ENCODE results near the gene KRTAP17-1. TPM values are rescaled to one million over a fixed set of nuclear protein-coding genes. Genes with fewer than 3 reads are reported as not detected.
"Not testable (repeated sequence)": the region's sequence is repeated elsewhere in the genome, so short reads cannot be mapped to it uniquely, and the experiment has no call there.

KRTAP17-1 gene
- total and polyA plus RNA-seq, 4 donors, result not detected

- H3K36me3 ChIP-seq (ENCODE audit: control insufficient read depth in 1 of 2, insufficient read depth in 2 of 2, low read length in 1 of 2); H3K4me1 ChIP-seq (ENCODE audit: control insufficient read depth in 1 of 2, insufficient read depth in 2 of 2, low read length in 2 of 2); ATAC-seq (ENCODE audit: low FRiP score); intact Hi-C loops (cut with DNase I); H3K27ac ChIP-seq (ENCODE audit: low read depth in 1 of 2, low read length in 2 of 2); H3K27me3 ChIP-seq (ENCODE audit: control insufficient read depth in 1 of 2, insufficient read depth in 2 of 2, low read length in 1 of 2); DNase-seq; H3K9me3 ChIP-seq (ENCODE audit: control insufficient read depth, low read length); H3K4me3 ChIP-seq (ENCODE audit: low read length in 2 of 2): not testable (repeated sequence)
- 71 to 76% methylated on average over 3 of the region's 3 CpGs for WGBS, 2 donors
These were observed 39.8 kb downstream of the KRTAP17-1 start, which contains the start of gene KRTAP9-7 for GRCh38 chr17:41275648-41276190. Gene KRTAP9-7, plus strand, starts transcription at chr17:41275698. Its CDS starts 0 bp downstream, at chr17:41275698.

- no peak for ATAC-seq (ENCODE audit: low FRiP score)
- Histone ChIP-seq H3K9me3 (ENCODE audit: control insufficient read depth, low read length) (no peaks in the 10 kb centered on the region), H3K27me3 (ENCODE audit: control insufficient read depth in 1 of 2, insufficient read depth in 2 of 2, low read length in 1 of 2) (no peaks in the 10 kb centered on the region), H3K27ac (ENCODE audit: low read depth in 1 of 2, low read length in 2 of 2) (no peak overlapping the region), H3K4me1 (ENCODE audit: control insufficient read depth in 1 of 2, insufficient read depth in 2 of 2, low read length in 2 of 2) (no peaks in the 10 kb centered on the region), H3K4me3 (ENCODE audit: low read length in 2 of 2) (no peak overlapping the region), H3K36me3 (ENCODE audit: control insufficient read depth in 1 of 2, insufficient read depth in 2 of 2, low read length in 1 of 2) (no peaks in the 10 kb centered on the region)
- no peak for DNase-seq
- WGBS, 2 donors, result 52% methylated on average over 1 of the region's 1 CpG; no CpG with 5 or more reads in 1 of the 2 donors
- intact Hi-C loops (cut with DNase I), result no loop called here
These were observed 43.7 kb downstream of the KRTAP17-1 start for GRCh38 chr17:41271858-41272257.

- DNase-seq; H3K36me3 ChIP-seq (ENCODE audit: control insufficient read depth in 1 of 2, insufficient read depth in 2 of 2, low read length in 1 of 2); H3K4me3 ChIP-seq (ENCODE audit: low read length in 2 of 2); H3K4me1 ChIP-seq (ENCODE audit: control insufficient read depth in 1 of 2, insufficient read depth in 2 of 2, low read length in 2 of 2); ATAC-seq (ENCODE audit: low FRiP score); H3K9me3 ChIP-seq (ENCODE audit: control insufficient read depth, low read length); H3K27me3 ChIP-seq (ENCODE audit: control insufficient read depth in 1 of 2, insufficient read depth in 2 of 2, low read length in 1 of 2); intact Hi-C loops (cut with DNase I); H3K27ac ChIP-seq (ENCODE audit: low read depth in 1 of 2, low read length in 2 of 2): not testable (repeated sequence)
- 60% methylated on average over 1 of the region's 1 CpG; no CpG with 5 or more reads in 1 of the 2 donors for WGBS, 2 donors
These were observed 44.2 kb downstream of the KRTAP17-1 start for GRCh38 chr17:41271323-41271722.

- no peaks in the 10 kb centered on the region for H3K4me1 ChIP-seq (ENCODE audit: control insufficient read depth in 1 of 2, insufficient read depth in 2 of 2, low read length in 2 of 2)
- H3K27me3 ChIP-seq (ENCODE audit: control insufficient read depth in 1 of 2, insufficient read depth in 2 of 2, low read length in 1 of 2), result no peaks in the 10 kb centered on the region
- ATAC-seq (ENCODE audit: low FRiP score) (no peak), DNase-seq (no peak)
- no peak overlapping the region for H3K4me3 ChIP-seq (ENCODE audit: low read length in 2 of 2)
- H3K27ac ChIP-seq (ENCODE audit: low read depth in 1 of 2, low read length in 2 of 2), result no peak overlapping the region
- no peaks in the 10 kb centered on the region for H3K36me3 ChIP-seq (ENCODE audit: control insufficient read depth in 1 of 2, insufficient read depth in 2 of 2, low read length in 1 of 2)
- 81% methylated on average over 3 of the region's 3 CpGs; no CpG with 5 or more reads in 1 of the 2 donors for WGBS, 2 donors
- H3K9me3 ChIP-seq (ENCODE audit: control insufficient read depth, low read length), result no peaks in the 10 kb centered on the region
- intact Hi-C loops (cut with DNase I), result no loop called here
These were observed 47.8 kb downstream of the KRTAP17-1 start for GRCh38 chr17:41267711-41268110.

DNA sequence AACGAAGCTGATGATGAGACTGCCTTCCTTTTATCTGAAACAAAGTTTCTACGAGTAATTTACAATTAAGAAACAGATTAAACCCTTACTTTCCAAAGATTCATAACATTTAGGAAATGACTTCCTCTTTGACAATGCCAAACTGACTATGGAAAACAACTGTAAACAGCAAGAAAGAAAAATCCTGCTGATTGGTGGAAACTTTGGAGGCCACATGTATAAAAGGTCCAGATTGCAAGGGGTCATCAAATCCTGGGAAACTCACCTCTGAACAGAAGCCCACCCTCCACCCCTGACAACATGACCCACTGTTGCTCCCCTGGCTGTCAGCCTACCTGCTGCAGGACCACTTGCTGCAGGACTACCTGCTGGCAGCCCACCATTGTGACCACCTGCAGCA is 50.4 kb downstream of the KRTAP17-1 start, which contains the start of gene KRTAP9-6:
KRTAP9-6 (plus strand) TSS at position 301 of the 400 bp plus-strand sequence; CDS start at position 301, 0 bp downstream.
- H3K4me3 ChIP-seq (ENCODE audit: low read length in 2 of 2), result no peak within 1 kb of the TSS
- intact Hi-C loops (cut with DNase I), result no loop called here
- DNase-seq (no peak), ATAC-seq (ENCODE audit: low FRiP score) (no peak)
- 57% methylated on average over 2 of the region's 2 CpGs for WGBS, 2 donors
- no peaks in the 10 kb centered on the region for H3K4me1 ChIP-seq (ENCODE audit: control insufficient read depth in 1 of 2, insufficient read depth in 2 of 2, low read length in 2 of 2)
- no peaks in the 10 kb centered on the region for H3K27me3 ChIP-seq (ENCODE audit: control insufficient read depth in 1 of 2, insufficient read depth in 2 of 2, low read length in 1 of 2)
- no peaks in the 10 kb centered on the region for H3K36me3 ChIP-seq (ENCODE audit: control insufficient read depth in 1 of 2, insufficient read depth in 2 of 2, low read length in 1 of 2)
- no peaks in the 10 kb centered on the region for H3K9me3 ChIP-seq (ENCODE audit: control insufficient read depth, low read length)
- H3K27ac ChIP-seq (ENCODE audit: low read depth in 1 of 2, low read length in 2 of 2), result no peak within 1 kb of the TSS

Other genes starting within 250 kb of the KRTAP17-1 start
Only the 30 nearest of the 35 such genes appear.
- not detected for gene KRTAP4-9, start 210.3 kb downstream of the KRTAP17-1 start, total RNA-seq
- under 1 TPM in 1 of 2 donors, not detected in 1; 0.13 TPM for gene KRTAP4-9, start 210.3 kb downstream of the KRTAP17-1 start, polyA plus RNA-seq
- gene KRTAP4-11, start 197.3 kb downstream of the KRTAP17-1 start, total RNA-seq, result not detected
- gene KRTAP4-11, start 197.3 kb downstream of the KRTAP17-1 start, polyA plus RNA-seq, result not detected
- not detected for gene KRTAP4-12, start 191.5 kb downstream of the KRTAP17-1 start, total RNA-seq
- not detected for gene KRTAP4-12, start 191.5 kb downstream of the KRTAP17-1 start, polyA plus RNA-seq
- not detected for gene KRTAP4-6, start 175.2 kb downstream of the KRTAP17-1 start, total RNA-seq
- not detected for gene KRTAP4-6, start 175.2 kb downstream of the KRTAP17-1 start, polyA plus RNA-seq
- not detected for gene KRTAP4-5, start 165.9 kb downstream of the KRTAP17-1 start, total RNA-seq
- gene KRTAP4-5, start 165.9 kb downstream of the KRTAP17-1 start, polyA plus RNA-seq, result not detected
- not detected for gene KRTAP4-4, start 155.0 kb downstream of the KRTAP17-1 start, total RNA-seq
- gene KRTAP4-4, start 155.0 kb downstream of the KRTAP17-1 start, polyA plus RNA-seq, result not detected
- not detected for gene KRTAP4-3, start 147.5 kb downstream of the KRTAP17-1 start, total RNA-seq
- gene KRTAP4-3, start 147.5 kb downstream of the KRTAP17-1 start, polyA plus RNA-seq, result not detected
- gene KRTAP4-2, start 137.5 kb downstream of the KRTAP17-1 start, total RNA-seq, result not detected
- gene KRTAP4-2, start 137.5 kb downstream of the KRTAP17-1 start, polyA plus RNA-seq, result not detected
- not detected for gene KRTAP4-1, start 130.8 kb downstream of the KRTAP17-1 start, total RNA-seq
- not detected for gene KRTAP4-1, start 130.8 kb downstream of the KRTAP17-1 start, polyA plus RNA-seq
- not detected for gene KRTAP9-1, start 125.8 kb downstream of the KRTAP17-1 start, total RNA-seq
- gene KRTAP9-1, start 125.8 kb downstream of the KRTAP17-1 start, polyA plus RNA-seq, result not detected
- gene KRTAP9-2, start 89.1 kb downstream of the KRTAP17-1 start, total RNA-seq, result not detected
- not detected for gene KRTAP9-2, start 89.1 kb downstream of the KRTAP17-1 start, polyA plus RNA-seq
- gene KRTAP9-3, start 83.3 kb downstream of the KRTAP17-1 start, total RNA-seq, result not detected
- not detected for gene KRTAP9-3, start 83.3 kb downstream of the KRTAP17-1 start, polyA plus RNA-seq
- gene KRTAP9-8, start 77.7 kb downstream of the KRTAP17-1 start, total RNA-seq, result not detected
- not detected for gene KRTAP9-8, start 77.7 kb downstream of the KRTAP17-1 start, polyA plus RNA-seq
- gene KRTAP9-4, start 66.0 kb downstream of the KRTAP17-1 start, total RNA-seq, result not detected
- under 1 TPM in 1 of 2 donors, not detected in 1; 0.75 TPM for gene KRTAP9-4, start 66.0 kb downstream of the KRTAP17-1 start, polyA plus RNA-seq
- not detected for gene KRTAP9-9, start 60.3 kb downstream of the KRTAP17-1 start, total RNA-seq
- gene KRTAP9-9, start 60.3 kb downstream of the KRTAP17-1 start, polyA plus RNA-seq, result not detected
- gene KRTAP9-6, start 50.3 kb downstream of the KRTAP17-1 start, total RNA-seq, result not detected
- not detected for gene KRTAP9-6, start 50.3 kb downstream of the KRTAP17-1 start, polyA plus RNA-seq
- gene KRTAP9-7, start 40.0 kb downstream of the KRTAP17-1 start, total RNA-seq, result not detected
- gene KRTAP9-7, start 40.0 kb downstream of the KRTAP17-1 start, polyA plus RNA-seq, result not detected
- not detected for gene KRTAP29-1, start 12.9 kb downstream of the KRTAP17-1 start, total RNA-seq
- not detected for gene KRTAP29-1, start 12.9 kb downstream of the KRTAP17-1 start, polyA plus RNA-seq
- gene KRTAP16-1, start 6.4 kb downstream of the KRTAP17-1 start, total RNA-seq, result not detected
- not detected for gene KRTAP16-1, start 6.4 kb downstream of the KRTAP17-1 start, polyA plus RNA-seq
- gene KRT33A, start 35.1 kb upstream of the KRTAP17-1 start, total RNA-seq, result not detected
- not detected for gene KRT33A, start 35.1 kb upstream of the KRTAP17-1 start, polyA plus RNA-seq
- gene KRT33B, start 54.1 kb upstream of the KRTAP17-1 start, total RNA-seq, result not detected
- gene KRT33B, start 54.1 kb upstream of the KRTAP17-1 start, polyA plus RNA-seq, result not detected
- gene KRT34, start 66.6 kb upstream of the KRTAP17-1 start, total RNA-seq, result not detected
- gene KRT34, start 66.6 kb upstream of the KRTAP17-1 start, polyA plus RNA-seq, result not detected
- gene KRT31, start 81.9 kb upstream of the KRTAP17-1 start, total RNA-seq, result not detected
- gene KRT31, start 81.9 kb upstream of the KRTAP17-1 start, polyA plus RNA-seq, result not detected
- gene KRT37, start 108.9 kb upstream of the KRTAP17-1 start, total RNA-seq, result not detected
- gene KRT37, start 108.9 kb upstream of the KRTAP17-1 start, polyA plus RNA-seq, result not detected
- not detected for gene KRT38, start 125.3 kb upstream of the KRTAP17-1 start, total RNA-seq
- gene KRT38, start 125.3 kb upstream of the KRTAP17-1 start, polyA plus RNA-seq, result not detected
- gene KRT32, start 151.7 kb upstream of the KRTAP17-1 start, total RNA-seq, result not detected
- gene KRT32, start 151.7 kb upstream of the KRTAP17-1 start, polyA plus RNA-seq, result not detected
- gene KRT35, start 165.4 kb upstream of the KRTAP17-1 start, total RNA-seq, result not detected
- gene KRT35, start 165.4 kb upstream of the KRTAP17-1 start, polyA plus RNA-seq, result not detected
- gene KRT36, start 174.2 kb upstream of the KRTAP17-1 start, total RNA-seq, result not detected
- under 1 TPM in 1 of 2 donors, not detected in 1; 0.50 TPM for gene KRT36, start 174.2 kb upstream of the KRTAP17-1 start, polyA plus RNA-seq
- not detected for gene KRT13, start 189.9 kb upstream of the KRTAP17-1 start, total RNA-seq
- 10 to 100 TPM; 11.4 to 38.3 TPM for gene KRT13, start 189.9 kb upstream of the KRTAP17-1 start, polyA plus RNA-seq
- not detected for gene KRT15, start 203.2 kb upstream of the KRTAP17-1 start, total RNA-seq
- gene KRT15, start 203.2 kb upstream of the KRTAP17-1 start, polyA plus RNA-seq, result 1 to 10 TPM in 1 of 2 donors, under 1 TPM in 1; 0.56 to 1.9 TPM

Data from aorta (tissue), 5 donors.